Brain microvascular endothelial cell (primary cell): Measurements from ENCODE around the gene PARD6B.
"Not testable (repeated sequence)": the region's sequence is repeated elsewhere in the genome, so short reads cannot be mapped to it uniquely, and the experiment has no call there.

ENCODE experiments used
- DNase-seq: peaks from one replicate; pipeline ENCODE4 v3.0.0-alpha.2; 2020
- H3K27ac ChIP-seq: fragments of 250-450 bp; sonication (Bioruptor Pico); 2 replicates; pipeline ENCODE4 v1.5.1; 2020; ENCODE audit warnings: mild to moderate bottlenecking, moderate library complexity
- H3K27me3 ChIP-seq: fragments of 250-450 bp; sonication (Bioruptor Pico); replicated peaks from 2 replicates; pipeline ENCODE4 v1.5.1; 2020; ENCODE audit warnings: mild to moderate bottlenecking
- H3K36me3 ChIP-seq: fragments of 250-450 bp; sonication (Bioruptor Pico); replicated peaks from 2 replicates; pipeline ENCODE4 v1.5.1; 2020; ENCODE audit warnings: mild to moderate bottlenecking
- H3K4me3 ChIP-seq: 2 replicates; pipeline ENCODE4 v1.5.1; 2011; ENCODE audit warnings: low read depth, mild to moderate bottlenecking, control low read depth, low read length, moderate library complexity
- CTCF ChIP-seq: IDR thresholded peaks from 2 replicates; pipeline ENCODE4 v1.5.1; 2011; ENCODE audit warnings: low read depth, mild to moderate bottlenecking, moderate library complexity, low read length, control low read depth, inconsistent platforms; ENCODE audit errors: missing control alignments
- in situ Hi-C: cut with HindIII; loops from 2 replicates; pipeline ENCODE4 v1.10.0; 2017; ENCODE audit warnings: low sequenced_read_pairs, low pct_ligation_motif_present

PARD6B gene

DNA sequence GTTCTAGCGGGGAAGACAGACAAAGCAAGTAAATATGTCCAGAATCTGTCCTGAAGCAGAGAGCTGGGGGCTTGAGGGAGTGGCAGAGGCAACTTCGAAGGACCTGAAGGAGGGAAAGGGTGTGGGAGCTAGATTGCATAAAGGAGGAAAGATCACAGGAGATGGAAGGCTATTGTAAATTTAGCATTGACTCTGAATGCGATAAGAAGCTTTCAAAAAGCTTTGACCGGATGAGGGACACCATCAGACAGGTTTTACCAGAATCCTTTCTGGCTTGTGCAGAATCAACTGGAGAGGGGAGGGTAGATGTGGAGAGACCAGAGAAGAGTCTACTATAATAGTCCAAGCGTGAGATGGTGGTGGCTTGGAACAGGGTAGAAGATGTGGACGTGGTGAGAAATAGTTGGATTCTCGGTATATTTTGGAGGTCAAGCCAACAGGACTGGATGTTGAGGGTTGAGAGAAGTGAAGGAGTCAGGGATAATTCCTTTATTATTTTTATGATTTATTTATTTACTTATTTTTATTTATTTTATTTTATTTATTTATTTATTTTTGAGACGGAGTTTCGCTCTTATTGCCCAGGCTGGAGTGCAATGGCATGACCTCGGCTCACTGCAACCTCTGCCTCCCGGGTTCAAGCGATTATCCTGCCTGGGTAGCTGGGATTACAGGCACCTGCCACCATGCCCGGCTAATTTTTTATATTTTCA, 20.1 kb upstream of the PARD6B start:
- Histone ChIP-seq H3K4me3 (no peak overlapping the region), H3K36me3 (no peaks in the 10 kb centered on the region), H3K27me3 (no peaks in the 10 kb centered on the region), H3K27ac (no peak overlapping the region)
- in situ Hi-C loops, result no loop called here
- DNase-seq, result no peak
- TF ChIP-seq CTCF, result no peak

GRCh38 chr20:50712771-50713656, 18.4 kb upstream of the PARD6B start:
- in situ Hi-C loops, result no loop called here
- no peak for DNase-seq
- TF ChIP-seq CTCF, result no peak
- no peak overlapping the region for H3K4me3 ChIP-seq
- no peaks in the 10 kb centered on the region for H3K27me3 ChIP-seq
- no peak overlapping the region for H3K27ac ChIP-seq
- H3K36me3 ChIP-seq, result no peaks in the 10 kb centered on the region

DNA sequence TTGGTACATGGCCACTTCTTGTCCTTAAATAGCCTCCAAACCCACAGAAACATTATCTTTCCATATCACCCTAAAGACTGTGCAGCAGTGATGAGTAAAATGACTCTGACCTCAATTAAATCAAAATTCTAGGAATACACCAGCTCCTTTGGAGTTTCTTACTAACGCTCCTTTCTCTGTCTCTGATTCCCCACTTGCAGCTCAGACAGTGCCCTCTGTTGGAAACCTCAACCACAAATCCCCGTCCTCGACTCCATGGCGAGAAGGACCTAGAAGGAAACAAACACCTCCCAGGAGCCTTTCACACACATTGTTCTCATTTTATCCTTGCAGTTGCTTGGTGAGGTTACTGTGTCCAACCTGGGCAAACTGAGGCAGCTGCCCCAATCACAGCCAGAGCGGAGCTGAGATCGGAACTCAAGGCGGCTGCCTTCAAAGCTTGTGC, 17.7 kb upstream of the PARD6B start:
- Histone ChIP-seq H3K4me3 (no peak overlapping the region), H3K27ac (no peak overlapping the region), H3K36me3 (no peaks in the 10 kb centered on the region), H3K27me3 (no peaks in the 10 kb centered on the region)
- peak; percentile 75 for TF ChIP-seq CTCF
- in situ Hi-C loops, result no loop called here
- DNase-seq, result no peak

DNA sequence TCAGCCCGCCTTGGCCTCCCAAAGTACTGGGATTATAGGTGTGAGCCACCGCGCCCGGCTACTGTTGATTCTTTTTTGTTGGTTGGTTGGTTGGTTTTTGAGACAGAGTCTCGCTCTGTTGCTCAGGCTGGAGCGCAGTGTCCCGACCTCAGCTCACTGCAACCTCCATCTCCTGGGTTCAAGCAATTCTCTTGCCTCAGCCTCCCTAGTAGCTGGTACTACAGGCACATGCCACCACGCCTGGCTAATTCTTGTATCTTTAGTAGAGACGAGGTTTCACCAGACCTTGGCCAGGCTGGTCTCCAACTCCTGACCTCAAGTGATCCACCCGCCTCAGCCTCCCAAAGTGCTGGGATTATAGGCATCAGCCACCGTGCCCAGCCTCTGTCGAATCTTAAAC, 17.0 kb upstream of the PARD6B start:
- H3K36me3 ChIP-seq, H3K27me3 ChIP-seq, DNase-seq, in situ Hi-C loops, H3K4me3 ChIP-seq, H3K27ac ChIP-seq: not testable (repeated sequence)

DNA sequence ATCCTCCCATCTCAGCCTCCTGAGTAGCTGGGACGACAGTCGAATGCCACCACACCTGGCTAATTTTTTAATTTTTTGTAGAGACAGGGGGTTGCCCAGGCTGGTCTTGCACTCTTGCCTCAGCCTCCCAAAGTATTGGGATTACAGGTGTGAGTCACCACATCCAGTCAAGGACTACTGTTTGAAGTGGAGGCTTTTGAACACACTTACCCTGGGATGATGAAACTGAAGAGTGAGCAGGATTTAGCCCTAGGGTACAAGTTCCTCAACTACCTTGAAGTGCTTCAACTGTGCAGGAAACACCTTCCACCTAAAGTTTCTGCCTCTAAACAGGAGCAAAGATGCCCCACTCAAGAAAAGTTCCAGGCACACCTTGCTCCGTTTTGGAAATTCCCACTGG, 15.7 kb upstream of the PARD6B start:
- Histone ChIP-seq H3K4me3 (no peak overlapping the region), H3K27me3 (no peaks in the 10 kb centered on the region), H3K36me3 (no peaks in the 10 kb centered on the region), H3K27ac (no peak overlapping the region)
- TF ChIP-seq CTCF, result no peak
- DNase-seq, result no peak
- in situ Hi-C loops, result no loop called here

DNA sequence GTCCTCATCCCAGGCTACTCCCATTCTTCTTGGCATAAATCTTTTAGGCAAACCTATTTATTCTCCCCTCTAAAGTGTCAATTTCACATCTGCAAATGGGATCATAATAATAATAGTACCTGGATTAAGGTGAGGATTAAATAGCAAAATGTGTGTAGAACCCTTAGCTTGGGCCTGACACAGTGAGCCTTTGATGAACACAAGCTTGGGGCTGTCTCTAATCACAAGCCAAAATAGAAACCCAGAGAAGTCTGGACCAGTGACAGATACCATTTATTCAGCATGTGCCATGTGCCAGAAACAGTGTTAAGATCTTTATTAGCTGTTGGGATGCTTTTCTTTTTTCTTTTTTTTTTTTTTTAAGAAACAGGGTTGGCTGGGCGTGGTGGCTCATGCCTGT, 14.9 kb upstream of the PARD6B start:
- no peak for TF ChIP-seq CTCF
- in situ Hi-C loops, result no loop called here
- no peak overlapping the region for H3K4me3 ChIP-seq
- DNase-seq, result no peak
- H3K27ac ChIP-seq, result no peak overlapping the region
- H3K27me3 ChIP-seq, result no peaks in the 10 kb centered on the region
- H3K36me3 ChIP-seq, result no peaks in the 10 kb centered on the region
